Activated CD4-positive, alpha-beta T cell treated with anti-CD3 and anti-CD28 coated beads, Interleukin-2, amount 50 U/mL, for 24 hours (primary cell): ENCODE results near the gene ZFAND2B.
A peak's percentile ranks its signal among the peaks of the same experiment; 100 is the strongest.

Source experiments
- DNase-seq, 2 donors: peaks; one replicate each; pipeline ENCODE4 v3.0.0-alpha.2; 2020; ENCODE audit warnings: low read depth in 1 of 2, low spot score in 1 of 2

The ZFAND2B gene

GRCh38 chr2:219220652-219221402 is 14.2 kb downstream of the ZFAND2B start:
- no peak for DNase-seq

GRCh38 chr2:219221957-219222518 is 15.5 kb downstream of the ZFAND2B start:
- no peak for DNase-seq

GRCh38 chr2:219223831-219224610 is 17.4 kb downstream of the ZFAND2B start:
- no peak for DNase-seq

GRCh38 chr2:219225350-219225749 is 18.8 kb downstream of the ZFAND2B start:
- no peak for DNase-seq

- no peak for DNase-seq
Observed at GRCh38 chr2:219228041-219228910, 21.7 kb downstream of the ZFAND2B start.

- DNase-seq, result no peak
Observed at GRCh38 chr2:219228911-219229304, 22.3 kb downstream of the ZFAND2B start.

GRCh38 chr2:219229305-219230058 is 22.9 kb downstream of the ZFAND2B start, which contains the start of the genes ANKZF1 and ATG9A:
Gene ANKZF1 (plus strand): TSS chr2:219229806. CDS start chr2:219230258, 452 bp downstream.
Gene ATG9A (minus strand): TSS chr2:219229636. CDS start chr2:219228024, 1,612 bp downstream.
- peak; percentile 90 to 99 for DNase-seq

GRCh38 chr2:219230059-219230540 is 23.5 kb downstream of the ZFAND2B start:
- peak in 1 of 2 donors; percentile 39 for DNase-seq

GRCh38 chr2:219234331-219234730 is 27.7 kb downstream of the ZFAND2B start:
- DNase-seq, result no peak

- DNase-seq, result no peak
Observed at GRCh38 chr2:219243291-219243761, 36.7 kb downstream of the ZFAND2B start.

GRCh38 chr2:219244789-219245147 is 38.2 kb downstream of the ZFAND2B start:
- DNase-seq, result no peak

GRCh38 chr2:219245148-219245898 is 38.7 kb downstream of the ZFAND2B start, which contains the start of the genes GLB1L and STK16:
Gene GLB1L (minus strand): TSS chr2:219245444. CDS start chr2:219243573, 1,871 bp downstream.
Gene STK16 (plus strand): TSS chr2:219245479. CDS start chr2:219246000, 521 bp downstream.
- DNase-seq, result peak; percentile 84 to 86

GRCh38 chr2:219245899-219246230 is 39.3 kb downstream of the ZFAND2B start:
- DNase-seq, result no peak

- DNase-seq, result no peak
Observed at GRCh38 chr2:219246559-219246958, 40.0 kb downstream of the ZFAND2B start.

- peak in 1 of 2 donors; percentile 54 for DNase-seq
Observed at GRCh38 chr2:219247678-219248642, 41.4 kb downstream of the ZFAND2B start.

- DNase-seq, result no peak
Observed at GRCh38 chr2:219248845-219249202, 42.2 kb downstream of the ZFAND2B start.

- peak in 1 of 2 donors; percentile 24 for DNase-seq
Observed at GRCh38 chr2:219249203-219249980, 42.8 kb downstream of the ZFAND2B start.
